Upper lobe of left lung (tissue), 6 donors: ENCODE results near the gene C19orf38. TPM values are rescaled to one million over a fixed set of nuclear protein-coding genes. Genes with fewer than 3 reads are reported as not detected.

Experiments used
- ATAC-seq, 2 donors: fragments of 200-7000 bp; cut with Tn5 transposase; one replicate each; pipeline ENCODE4 v1.9.1; 2022; ENCODE audit warnings: mild to moderate bottlenecking in 2 of 2, moderate library complexity in 2 of 2; ENCODE audit not compliant: low FRiP score in 2 of 2
- DNase-seq, 2 donors: peaks; one replicate each; pipeline ENCODE4 v3.0.0-alpha.2; 2019 to 2020
- H3K27ac ChIP-seq, 4 donors: fragments of 200-600 bp; sonication (generic); one replicate each; pipeline ENCODE4 v1.5.1; 2016 to 2019
- H3K27me3 ChIP-seq, 4 donors: fragments of 200-600 bp; sonication (generic); one replicate each; pipeline ENCODE4 v1.5.1; 2017 to 2019
- H3K36me3 ChIP-seq, 4 donors: fragments of 200-600 bp; sonication (generic); one replicate each; pipeline ENCODE4 v1.5.1; 2016 to 2019
- H3K4me1 ChIP-seq, 4 donors: fragments of 200-600 bp; sonication (generic); one replicate each; pipeline ENCODE4 v1.5.1; 2018 to 2019
- H3K4me3 ChIP-seq, 4 donors: fragments of 200-600 bp; sonication (generic); one replicate each; pipeline ENCODE4 v1.5.1; 2017 to 2019; ENCODE audit warnings: mild to moderate bottlenecking in 2 of 4, moderate library complexity in 1 of 4
- H3K9me3 ChIP-seq, 4 donors: fragments of 200-600 bp; sonication (generic); one replicate each; pipeline ENCODE4 v1.5.1; 2018 to 2019
- EP300 ChIP-seq, 4 donors: sonication (generic); formaldehyde crosslinking; IDR thresholded peaks; one replicate each; pipeline ENCODE4 v1.5.1; 2017; ENCODE audit warnings: antibody characterized with exemption in 4 of 4, control low read depth in 2 of 4
- POLR2A ChIP-seq, 4 donors: fragments of 450-650 bp; IDR thresholded peaks; one replicate each; pipeline ENCODE4 v1.5.1; 2016 to 2017; ENCODE audit warnings: antibody characterized with exemption in 4 of 4, mild to moderate bottlenecking in 2 of 4
- POLR2AphosphoS5 ChIP-seq, 2 donors: sonication (generic); formaldehyde crosslinking; IDR thresholded peaks; one replicate each; pipeline ENCODE4 v1.5.1; 2017; ENCODE audit warnings: antibody characterized with exemption in 2 of 2
- WGBS, 2 donors: methylation state at CpG; one replicate each; pipeline ENCODE4 v1.1.5; 2017 to 2018; 5-methylcytosine and 5-hydroxymethylcytosine counted together
- total RNA-seq, 6 donors: library from RNA; depleted of rRNA in 4 of 6; stranded (reverse); fragments of >200 nt in 4 of 6; gene quantifications; one replicate each; pipeline versions ENCODE4 v1.1.0 to v1.2.1, GENCODE V29; 2016 to 2021
- TF ChIP-seq, protein P1 (sequence below), 6 experiments: fragments of 450-650 bp in 4 of 6; fragments of 200-600 bp in 2 of 6; sonication (generic) in 2 of 6; IDR thresholded peaks; one replicate each; pipeline ENCODE4 v1.5.1; 2016 to 2019; ENCODE audit warnings: antibody characterized with exemption in 6 of 6
- donor health status: DM: no; HTN: no; CAD: no; lungs with moderate emphysema.
- donor health status: DM: no; HTN: yes; CAD: no; lungs with severe emphysema.

C19orf38 gene
- total RNA-seq, 6 donors from 2014 or later = 2.8 to 26.2 (median 6.8) TPM

DNA sequence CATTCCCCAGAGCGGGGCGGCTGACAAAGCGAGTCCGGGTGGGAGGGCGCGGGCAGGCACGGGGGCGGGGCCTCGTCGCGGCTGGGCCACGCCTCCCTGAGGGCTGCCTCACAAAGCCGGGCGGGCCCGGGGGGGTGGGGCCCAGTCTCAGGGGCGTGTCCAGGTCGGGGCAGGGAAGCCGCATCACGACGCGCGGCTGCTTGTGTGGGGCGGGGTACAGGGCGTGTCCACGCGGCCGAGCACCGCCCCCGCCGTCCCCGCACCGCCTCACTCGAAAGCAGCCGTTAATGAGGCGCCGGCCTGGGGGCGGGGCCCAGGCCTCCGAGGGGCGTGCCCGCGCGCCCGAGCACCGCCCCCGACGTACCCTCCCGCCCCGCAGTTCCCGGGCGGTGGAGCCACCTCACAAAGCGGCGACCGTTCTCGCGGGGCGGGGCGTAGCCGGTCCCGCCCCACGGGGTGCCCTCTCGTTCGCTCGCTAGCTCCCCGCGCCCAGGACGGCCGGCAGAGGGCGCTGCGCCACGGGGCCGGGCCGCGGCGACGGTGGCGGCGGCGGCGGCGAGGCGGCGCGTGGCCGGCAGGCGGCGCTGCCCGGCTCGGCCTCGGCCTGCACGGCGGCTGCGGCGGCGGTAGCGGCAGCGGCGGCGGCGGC, 22.9 kb downstream of the C19orf38 start, which contains the start of gene CARM1:
Gene CARM1 (plus strand): TSS at position 599 of the 649 bp plus-strand sequence. CDS start 150 bp downstream, outside the sequence.
- Histone ChIP-seq H3K9me3 (no peaks in the 10 kb centered on the region), H3K36me3 (no peaks in the 10 kb centered on the region), H3K4me3 (peak within 1 kb of the TSS; percentile 88 to 93 (median 90)), H3K27me3 (no peaks in the 10 kb centered on the region), H3K4me1 (peaks cover 11 to 23% (median 17%) of the 10 kb centered on the region in 4 donors), H3K27ac (peak within 1 kb of the TSS; percentile 78 to 91 (median 84))
- DNase-seq (peak; percentile 100), ATAC-seq (peak; percentile 97 to 98)
- TF ChIP-seq POLR2A (IDR thresholded peaks at IDR 0.05) = no peak
- TF ChIP-seq POLR2AphosphoS5 (IDR thresholded peaks at IDR 0.05) = peak in 1 of 2 donors; percentile 56
- TF ChIP-seq, protein P1, sequence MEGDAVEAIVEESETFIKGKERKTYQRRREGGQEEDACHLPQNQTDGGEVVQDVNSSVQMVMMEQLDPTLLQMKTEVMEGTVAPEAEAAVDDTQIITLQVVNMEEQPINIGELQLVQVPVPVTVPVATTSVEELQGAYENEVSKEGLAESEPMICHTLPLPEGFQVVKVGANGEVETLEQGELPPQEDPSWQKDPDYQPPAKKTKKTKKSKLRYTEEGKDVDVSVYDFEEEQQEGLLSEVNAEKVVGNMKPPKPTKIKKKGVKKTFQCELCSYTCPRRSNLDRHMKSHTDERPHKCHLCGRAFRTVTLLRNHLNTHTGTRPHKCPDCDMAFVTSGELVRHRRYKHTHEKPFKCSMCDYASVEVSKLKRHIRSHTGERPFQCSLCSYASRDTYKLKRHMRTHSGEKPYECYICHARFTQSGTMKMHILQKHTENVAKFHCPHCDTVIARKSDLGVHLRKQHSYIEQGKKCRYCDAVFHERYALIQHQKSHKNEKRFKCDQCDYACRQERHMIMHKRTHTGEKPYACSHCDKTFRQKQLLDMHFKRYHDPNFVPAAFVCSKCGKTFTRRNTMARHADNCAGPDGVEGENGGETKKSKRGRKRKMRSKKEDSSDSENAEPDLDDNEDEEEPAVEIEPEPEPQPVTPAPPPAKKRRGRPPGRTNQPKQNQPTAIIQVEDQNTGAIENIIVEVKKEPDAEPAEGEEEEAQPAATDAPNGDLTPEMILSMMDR (IDR thresholded peaks at IDR 0.05) = peak; percentile 86 to 99 (median 99)
- TF ChIP-seq EP300 (IDR thresholded peaks at IDR 0.05) = no peak
- 1% methylated on average over 33 of the region's 99 CpGs; no CpG with 5 or more reads in 1 of the 2 donors for WGBS, 2 donors

DNA sequence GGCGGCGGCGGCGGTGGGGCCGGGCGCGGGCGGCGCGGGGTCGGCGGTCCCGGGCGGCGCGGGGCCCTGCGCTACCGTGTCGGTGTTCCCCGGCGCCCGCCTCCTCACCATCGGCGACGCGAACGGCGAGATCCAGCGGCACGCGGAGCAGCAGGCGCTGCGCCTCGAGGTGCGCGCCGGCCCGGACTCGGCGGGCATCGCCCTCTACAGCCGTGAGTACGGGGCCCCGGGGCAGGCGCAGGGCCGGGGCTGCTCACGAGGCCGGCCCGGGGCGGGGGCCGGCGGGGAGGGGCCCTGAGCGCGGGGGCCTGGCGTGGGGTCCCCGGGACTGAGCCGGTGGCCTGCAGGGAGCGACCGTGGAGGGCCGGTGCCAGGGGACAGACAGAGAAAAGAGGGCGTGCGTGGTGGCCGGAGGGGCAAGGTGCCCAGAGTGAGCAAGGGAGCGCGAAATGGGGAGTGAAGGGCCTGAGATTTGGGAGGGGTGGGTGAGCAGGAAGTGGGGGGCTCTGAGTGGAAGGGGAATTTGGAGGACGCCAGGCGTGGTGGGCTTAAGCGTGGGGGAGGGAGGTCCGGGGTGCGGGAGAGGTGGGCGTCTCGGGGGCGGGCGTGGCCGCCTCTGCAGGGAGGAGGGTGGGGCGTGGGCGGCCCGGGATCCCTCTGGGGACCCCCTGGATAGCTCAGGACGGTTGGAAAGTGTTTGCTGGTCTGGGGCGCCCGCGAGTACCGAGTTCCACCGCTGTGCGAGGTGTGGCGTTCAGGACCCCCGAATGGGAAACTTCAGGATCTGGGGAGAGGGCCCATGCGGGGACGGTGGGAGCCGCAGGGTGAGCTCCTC, 23.7 kb downstream of the C19orf38 start:
- Histone ChIP-seq H3K9me3 (no peaks in the 10 kb centered on the region), H3K27me3 (no peaks in the 10 kb centered on the region), H3K4me3 (peak overlapping the region; percentile 88 to 93 (median 90)), H3K36me3 (no peaks in the 10 kb centered on the region), H3K4me1 (peaks cover 19 to 31% (median 25%) of the 10 kb centered on the region in 4 donors), H3K27ac (peak overlapping the region; percentile 72 to 91 (median 79))
- ATAC-seq (no peak), DNase-seq (peak; percentile 31 to 93)
- TF ChIP-seq POLR2A (IDR thresholded peaks at IDR 0.05) = no peak
- TF ChIP-seq, protein P1 (IDR thresholded peaks at IDR 0.05) = peak in 4 of 6 experiments; percentile 12 to 24 (median 18)
- WGBS, 2 donors = 0 to 1% methylated on average over 18 to 33 of the region's 90 CpGs

DNA sequence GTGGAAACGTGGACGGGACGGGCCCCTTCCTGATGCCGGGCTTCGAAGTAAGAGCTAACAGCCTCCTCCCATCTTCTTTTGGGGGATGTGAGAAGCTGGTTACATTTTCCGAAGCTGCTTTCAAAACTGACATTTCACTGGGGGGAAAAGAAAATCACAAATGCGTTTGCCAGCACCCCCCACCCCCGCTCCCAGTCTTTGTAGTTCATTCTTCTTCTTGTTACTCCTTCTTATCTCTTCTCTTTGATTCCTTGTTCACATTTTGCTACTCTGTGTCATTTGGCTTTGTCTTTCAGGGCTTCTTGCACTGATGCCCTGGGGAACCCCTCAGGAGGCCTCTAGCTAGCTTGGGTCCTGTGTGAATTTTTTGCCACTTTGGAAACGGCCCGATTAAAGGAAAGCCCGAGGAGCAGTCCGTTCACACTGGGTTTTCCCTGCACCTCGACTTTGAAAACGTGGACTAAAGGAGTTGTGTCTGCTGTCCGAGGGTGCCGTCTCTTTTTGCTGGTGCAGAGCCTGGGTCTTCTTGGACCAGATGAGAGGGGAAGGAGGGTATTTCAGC, 24.4 kb downstream of the C19orf38 start:
- WGBS, 2 donors = 17 to 18% methylated on average over 16 of the region's 16 CpGs
- Histone ChIP-seq H3K4me3 (peak overlapping the region; percentile 88 to 93 (median 90)), H3K27me3 (no peaks in the 10 kb centered on the region), H3K4me1 (peaks cover 19 to 35% (median 31%) of the 10 kb centered on the region in 4 donors), H3K9me3 (no peaks in the 10 kb centered on the region), H3K27ac (peak overlapping the region; percentile 72 to 91 (median 79)), H3K36me3 (no peaks in the 10 kb centered on the region)
- TF ChIP-seq POLR2AphosphoS5 (IDR thresholded peaks at IDR 0.05) = no peak
- TF ChIP-seq, protein P1 (IDR thresholded peaks at IDR 0.05) = peak in 1 of 6 experiments; percentile 2
- DNase-seq = no peak
- no peak for ATAC-seq

- TF ChIP-seq, protein P1 (IDR thresholded peaks at IDR 0.05) = no peak
- TF ChIP-seq EP300 (IDR thresholded peaks at IDR 0.05) (no peak), POLR2AphosphoS5 (IDR thresholded peaks at IDR 0.05) (no peak), POLR2A (IDR thresholded peaks at IDR 0.05) (no peak)
- Histone ChIP-seq H3K27me3 (no peaks in the 10 kb centered on the region), H3K36me3 (no peaks in the 10 kb centered on the region), H3K4me3 (no peak overlapping the region), H3K9me3 (no peaks in the 10 kb centered on the region), H3K27ac (no peak overlapping the region), H3K4me1 (peaks cover 19 to 47% (median 34%) of the 10 kb centered on the region in 4 donors)
- DNase-seq = no peak
- ATAC-seq = no peak
- 97% methylated on average over 1 of the region's 1 CpG for WGBS, 2 donors
These were observed 25.8 kb downstream of the C19orf38 start for GRCh38 chr19:10874024-10874423.
